Activated CD4-positive, alpha-beta T cell treated with anti-CD3 and anti-CD28 coated beads, Interleukin-2, amount 10 ng/mL, durations not matched to agents 24 days and 14 days (primary cell): ENCODE measurements around the gene GCHFR. TPM values are rescaled to one million over a fixed set of nuclear protein-coding genes. Genes with fewer than 3 reads are reported as not detected.

Experiments used
- DNase-seq: peaks from one replicate; pipeline ENCODE4 v3.0.0; 2022
- H3K27ac Mint-ChIP-seq: one replicate; pipeline ENCODE4 v1.8.0; 2022; ENCODE audit warnings: mild to moderate bottlenecking, mixed read lengths
- H3K27me3 Mint-ChIP-seq: one replicate; pipeline ENCODE4 v1.8.0; 2022; ENCODE audit warnings: mixed read lengths
- H3K36me3 Mint-ChIP-seq: one replicate; pipeline ENCODE4 v1.8.0; 2022; ENCODE audit warnings: low read depth, mild to moderate bottlenecking, mixed read lengths
- H3K4me1 Mint-ChIP-seq: one replicate; pipeline ENCODE4 v1.8.0; 2021; ENCODE audit warnings: mixed read lengths
- H3K4me3 Mint-ChIP-seq: one replicate; pipeline ENCODE4 v1.8.0; 2022; ENCODE audit warnings: mild to moderate bottlenecking, moderate library complexity, mixed read lengths
- H3K9me3 Mint-ChIP-seq: one replicate; pipeline ENCODE4 v1.8.0; 2021; ENCODE audit warnings: mixed read lengths
- intact Hi-C: fragments of 100-400 bp; cut with micrococcal nuclease; formaldehyde crosslinking; loops from one replicate; pipeline ENCODE4 v1.15.1; 2023
- total RNA-seq: library from RNA; stranded (reverse); gene quantifications from 2 replicates; pipeline ENCODE4 v1.2.3, GENCODE V29; 2022

The GCHFR gene
- total RNA-seq, 1 donor from 2014 or later = 34.7 TPM

GRCh38 chr15:40773902-40774301 lies 10.0 kb downstream of the GCHFR start:
- Mint-ChIP-seq H3K4me1 (peaks cover 22% of the 10 kb centered on the region), H3K27ac (no peak overlapping the region), H3K36me3 (peaks cover 25% of the 10 kb centered on the region), H3K9me3 (no peaks in the 10 kb centered on the region), H3K4me3 (no peak overlapping the region), H3K27me3 (no peaks in the 10 kb centered on the region)
- no peak for DNase-seq
- intact Hi-C loops = no loop called here

GRCh38 chr15:40775007-40775406 lies 11.1 kb downstream of the GCHFR start:
- DNase-seq = no peak
- intact Hi-C loops = no loop called here
- Mint-ChIP-seq H3K27ac (no peak overlapping the region), H3K4me3 (no peak overlapping the region), H3K4me1 (peaks cover 13% of the 10 kb centered on the region), H3K9me3 (no peaks in the 10 kb centered on the region), H3K36me3 (peaks cover 29% of the 10 kb centered on the region), H3K27me3 (no peaks in the 10 kb centered on the region)

- H3K27ac Mint-ChIP-seq = no peak overlapping the region
- no peaks in the 10 kb centered on the region for H3K9me3 Mint-ChIP-seq
- H3K4me3 Mint-ChIP-seq = no peak overlapping the region
- intact Hi-C loops = no loop called here
- DNase-seq = no peak
- H3K36me3 Mint-ChIP-seq = peaks cover 31% of the 10 kb centered on the region
- H3K4me1 Mint-ChIP-seq = peaks cover 10% of the 10 kb centered on the region
- no peaks in the 10 kb centered on the region for H3K27me3 Mint-ChIP-seq
Observed at GRCh38 chr15:40775740-40776536, 12.1 kb downstream of the GCHFR start.

- intact Hi-C loops = no loop called here
- Mint-ChIP-seq H3K4me1 (peaks cover 10% of the 10 kb centered on the region), H3K4me3 (no peak overlapping the region), H3K36me3 (peaks cover 29% of the 10 kb centered on the region), H3K27me3 (no peaks in the 10 kb centered on the region), H3K9me3 (no peaks in the 10 kb centered on the region), H3K27ac (no peak overlapping the region)
- peak; percentile 66 for DNase-seq
Observed at GRCh38 chr15:40776537-40777141, 12.8 kb downstream of the GCHFR start.

- intact Hi-C loops = loop anchor here (1.0 to 5.0 kb wide), 3 partner anchors 38 to 104 kb away; no protein-coding TSS in a partner anchor
- H3K27ac Mint-ChIP-seq = no peak overlapping the region
- H3K36me3 Mint-ChIP-seq = peaks cover 12% of the 10 kb centered on the region
- peaks cover 19% of the 10 kb centered on the region for H3K4me1 Mint-ChIP-seq
- H3K9me3 Mint-ChIP-seq = no peaks in the 10 kb centered on the region
- no peak overlapping the region for H3K4me3 Mint-ChIP-seq
- no peaks in the 10 kb centered on the region for H3K27me3 Mint-ChIP-seq
- peak; percentile 94 for DNase-seq
Observed at GRCh38 chr15:40782609-40783227, 18.9 kb downstream of the GCHFR start.

- peaks cover 5% of the 10 kb centered on the region for H3K36me3 Mint-ChIP-seq
- intact Hi-C loops = no loop called here
Observed at GRCh38 chr15:40785164-40785563, 21.3 kb downstream of the GCHFR start.

GRCh38 chr15:40785814-40786213 lies 21.9 kb downstream of the GCHFR start:
- H3K4me3 Mint-ChIP-seq = no peak overlapping the region
- no peaks in the 10 kb centered on the region for H3K9me3 Mint-ChIP-seq
- intact Hi-C loops = loop anchor here (2.0 kb wide), 1 partner anchor 21 kb away; the partner anchor contains the start of genes DNAJC17 and ZFYVE19
- DNase-seq = no peak
- peaks cover 2% of the 10 kb centered on the region for H3K36me3 Mint-ChIP-seq
- peaks cover 27% of the 10 kb centered on the region for H3K4me1 Mint-ChIP-seq
- H3K27me3 Mint-ChIP-seq = no peaks in the 10 kb centered on the region
- H3K27ac Mint-ChIP-seq = no peak overlapping the region

More at GRCh38 chr15:40785164-40785563, 21.3 kb downstream of the GCHFR start:
- Mint-ChIP-seq H3K27ac (no peak overlapping the region), H3K4me1 (peaks cover 27% of the 10 kb centered on the region), H3K4me3 (no peak overlapping the region), H3K9me3 (no peaks in the 10 kb centered on the region), H3K27me3 (no peaks in the 10 kb centered on the region)
- no peak for DNase-seq

- Mint-ChIP-seq H3K4me3 (peak overlapping the region; percentile 33), H3K4me1 (peaks cover 27% of the 10 kb centered on the region), H3K36me3 (peaks cover 7% of the 10 kb centered on the region), H3K27ac (peak overlapping the region; percentile 55), H3K9me3 (no peaks in the 10 kb centered on the region), H3K27me3 (no peaks in the 10 kb centered on the region)
- peak; percentile 73 for DNase-seq
- intact Hi-C loops = loop anchor here (2.0 kb wide), 1 partner anchor 19 kb away; the partner anchor contains the start of genes DNAJC17 and ZFYVE19
Observed at GRCh38 chr15:40787344-40787841, 23.5 kb downstream of the GCHFR start.

GRCh38 chr15:40787991-40788390 lies 24.1 kb downstream of the GCHFR start:
- no peaks in the 10 kb centered on the region for H3K9me3 Mint-ChIP-seq
- H3K27me3 Mint-ChIP-seq = no peaks in the 10 kb centered on the region
- no peak overlapping the region for H3K4me3 Mint-ChIP-seq
- peaks cover 25% of the 10 kb centered on the region for H3K4me1 Mint-ChIP-seq
- no peak for DNase-seq
- peaks cover 7% of the 10 kb centered on the region for H3K36me3 Mint-ChIP-seq
- intact Hi-C loops = loop anchor here (2.0 kb wide), 1 partner anchor 19 kb away; the partner anchor contains the start of genes DNAJC17 and ZFYVE19
- peak overlapping the region; percentile 55 for H3K27ac Mint-ChIP-seq

GRCh38 chr15:40789119-40789518 lies 25.3 kb downstream of the GCHFR start:
- Mint-ChIP-seq H3K27ac (peak overlapping the region; percentile 32), H3K9me3 (no peaks in the 10 kb centered on the region), H3K27me3 (no peaks in the 10 kb centered on the region), H3K4me1 (peaks cover 31% of the 10 kb centered on the region), H3K36me3 (peaks cover 15% of the 10 kb centered on the region), H3K4me3 (no peak overlapping the region)
- intact Hi-C loops = no loop called here
- DNase-seq = no peak

- peaks cover 12% of the 10 kb centered on the region for H3K36me3 Mint-ChIP-seq
- H3K27me3 Mint-ChIP-seq = no peaks in the 10 kb centered on the region
- H3K4me3 Mint-ChIP-seq = no peak overlapping the region
- peaks cover 31% of the 10 kb centered on the region for H3K4me1 Mint-ChIP-seq
- intact Hi-C loops = no loop called here
- no peak overlapping the region for H3K27ac Mint-ChIP-seq
- H3K9me3 Mint-ChIP-seq = no peaks in the 10 kb centered on the region
- DNase-seq = no peak
Observed at GRCh38 chr15:40789999-40790398, 26.1 kb downstream of the GCHFR start.

GRCh38 chr15:40790718-40791117 lies 26.9 kb downstream of the GCHFR start:
- DNase-seq = no peak
- H3K27me3 Mint-ChIP-seq = no peaks in the 10 kb centered on the region
- intact Hi-C loops = no loop called here
- H3K9me3 Mint-ChIP-seq = no peaks in the 10 kb centered on the region
- H3K36me3 Mint-ChIP-seq = peaks cover 12% of the 10 kb centered on the region
- peaks cover 29% of the 10 kb centered on the region for H3K4me1 Mint-ChIP-seq
- no peak overlapping the region for H3K4me3 Mint-ChIP-seq
- H3K27ac Mint-ChIP-seq = no peak overlapping the region

- Mint-ChIP-seq H3K4me3 (no peak overlapping the region), H3K4me1 (peaks cover 25% of the 10 kb centered on the region), H3K36me3 (peaks cover 12% of the 10 kb centered on the region), H3K9me3 (no peaks in the 10 kb centered on the region), H3K27me3 (no peaks in the 10 kb centered on the region), H3K27ac (no peak overlapping the region)
- intact Hi-C loops = no loop called here
- no peak for DNase-seq
Observed at GRCh38 chr15:40792394-40792793, 28.5 kb downstream of the GCHFR start.
